Activated CD4-positive, alpha-beta T cell treated with anti-CD3 and anti-CD28 coated beads for 4 hours (primary cell): Measurements from ENCODE around the gene PODXL2.
"Not testable (repeated sequence)": the region's sequence is repeated elsewhere in the genome, so short reads cannot be mapped to it uniquely, and the experiment has no call there.

Source experiments
- DNase-seq, 2 donors: peaks; one replicate each; pipeline ENCODE4 v3.0.0-alpha.2; 2020

The PODXL2 gene

DNA sequence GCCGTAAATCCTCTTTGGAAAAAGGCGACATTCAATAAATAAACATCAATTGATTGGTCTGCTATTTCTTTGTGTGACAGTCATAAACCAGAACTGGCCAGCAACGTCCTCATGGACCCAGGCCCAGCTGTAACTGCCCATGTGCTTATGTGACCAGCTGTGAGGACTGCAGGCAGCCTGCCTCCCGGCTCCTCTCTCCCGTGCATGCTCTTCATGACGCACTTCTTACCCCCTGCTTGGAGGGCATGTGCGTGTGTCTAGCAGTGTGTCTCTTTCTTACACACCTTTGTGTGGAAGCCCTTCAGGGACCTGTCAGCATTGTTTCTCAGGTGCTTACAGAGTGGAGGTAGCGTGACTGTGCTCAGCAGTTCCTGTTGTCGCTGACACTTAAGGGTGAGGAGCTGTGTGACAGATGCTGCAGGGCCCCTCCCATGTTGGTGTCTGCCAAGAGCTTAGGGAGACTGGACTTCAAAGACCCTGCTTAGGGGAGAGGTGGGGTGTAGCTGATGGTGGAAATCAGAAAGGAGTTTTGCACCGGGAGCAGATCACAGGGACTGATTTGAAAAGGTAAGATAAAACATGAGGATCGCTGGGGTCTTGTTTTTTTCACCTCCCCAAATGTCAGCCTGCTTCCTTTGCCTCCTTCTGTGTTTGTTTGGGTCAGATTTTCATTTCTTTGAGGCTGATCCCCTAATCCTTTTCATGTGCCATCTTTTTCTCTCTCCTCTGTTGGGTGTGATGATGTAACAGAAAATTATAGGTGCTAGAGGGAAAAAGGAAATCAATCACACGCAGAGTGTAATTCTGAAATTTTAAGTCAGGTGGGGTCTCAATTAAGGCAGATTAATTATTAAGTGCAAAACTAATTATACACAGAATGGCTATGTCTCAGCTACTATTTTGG, 2.1 kb downstream of the PODXL2 start:
- no peak for DNase-seq

DNA sequence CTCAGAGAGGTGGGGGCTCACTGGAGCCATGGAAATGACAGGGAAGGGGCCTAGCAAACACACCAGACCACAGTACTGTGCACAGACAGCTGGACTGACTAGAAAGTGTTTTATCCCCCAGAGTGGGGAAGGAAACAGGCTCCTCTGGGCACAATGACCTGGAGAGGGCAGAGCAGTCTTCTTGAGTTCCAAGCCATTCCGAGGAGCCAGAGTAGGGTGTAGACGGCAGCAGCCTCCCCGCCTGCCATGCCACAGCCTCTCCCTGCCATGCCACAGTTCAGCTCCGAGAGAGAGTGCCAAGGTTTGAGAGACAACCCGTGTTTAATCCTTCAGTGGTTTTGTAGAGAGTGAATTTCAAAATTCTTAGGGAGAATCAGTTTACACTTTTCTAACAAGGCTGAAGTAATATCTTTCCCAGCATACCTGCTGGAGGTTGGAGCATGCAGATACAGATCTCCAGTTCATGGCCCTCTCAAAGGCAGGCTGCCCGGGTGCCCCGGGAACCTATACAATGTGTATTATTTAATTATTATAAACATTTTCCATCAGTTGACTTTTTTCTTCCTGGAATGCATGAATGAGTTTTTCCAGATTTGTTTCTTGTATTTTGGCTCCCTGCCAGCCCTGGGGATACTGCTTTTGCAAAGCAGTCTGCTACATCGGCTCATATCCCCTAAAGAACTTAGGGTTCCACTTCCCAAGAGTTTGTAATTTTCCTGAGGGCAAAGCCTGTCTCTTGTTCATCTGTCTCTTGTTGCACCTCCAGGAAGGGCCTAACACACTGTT, 3.2 kb downstream of the PODXL2 start:
- DNase-seq = no peak

DNA sequence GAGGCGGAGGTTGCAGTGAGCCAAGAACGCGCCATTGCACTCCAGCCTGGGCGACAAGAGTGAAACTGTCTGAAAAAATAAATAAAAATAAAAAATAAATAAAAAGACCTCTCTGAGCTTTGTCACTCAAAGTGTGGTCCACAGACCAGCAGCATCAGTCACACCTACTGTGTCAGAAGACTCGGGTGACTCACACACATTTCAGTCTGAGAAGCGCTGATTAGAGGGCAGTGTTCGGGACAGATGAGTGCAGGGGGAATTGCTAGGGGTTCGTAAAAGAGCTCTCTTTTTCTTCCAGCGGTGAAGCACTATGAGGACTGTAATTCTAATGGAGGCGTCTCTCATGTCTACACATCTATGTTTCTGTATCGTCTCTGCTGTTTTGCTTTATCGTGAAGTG, 5.7 kb downstream of the PODXL2 start:
- no peak for DNase-seq

DNA sequence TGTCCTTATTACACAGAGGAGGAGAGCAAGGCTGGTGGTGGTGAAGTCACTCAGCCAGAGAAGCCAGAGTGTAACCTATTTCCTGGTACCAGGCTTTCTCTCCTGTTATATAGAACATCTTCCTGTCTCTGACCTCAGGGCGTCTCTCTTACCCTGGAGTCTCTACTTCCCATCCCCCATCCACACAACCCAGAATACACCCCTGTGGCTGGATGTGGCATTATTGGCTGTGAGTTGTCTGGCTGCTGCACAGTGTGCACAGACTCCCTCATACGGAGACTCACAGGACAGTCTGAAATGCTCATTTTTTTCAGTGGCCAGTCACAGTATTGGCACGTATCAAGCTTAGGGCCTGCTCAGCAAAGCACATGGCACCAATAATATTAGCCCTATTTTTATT, 8.6 kb downstream of the PODXL2 start:
- DNase-seq = no peak

DNA sequence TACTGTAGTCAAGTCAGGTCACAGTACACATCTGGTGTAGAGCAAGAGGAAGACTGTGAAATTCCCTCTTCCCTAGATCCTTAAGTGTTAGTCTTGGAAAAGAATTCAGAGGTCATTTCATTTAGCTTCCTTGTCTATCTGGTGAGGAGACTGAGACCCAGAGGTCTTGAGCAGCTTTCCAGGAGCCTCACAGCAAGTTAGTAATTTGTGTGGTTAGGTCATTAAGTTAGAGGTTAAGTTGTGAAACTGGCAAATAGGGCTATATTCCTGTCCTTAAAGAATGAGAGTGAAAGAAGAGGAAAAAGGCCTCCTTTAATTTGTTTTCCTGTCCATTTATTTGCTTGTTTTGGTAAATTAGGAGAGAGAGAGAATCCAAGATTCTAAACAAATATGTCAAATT, 9.0 kb downstream of the PODXL2 start:
- no peak for DNase-seq

DNA sequence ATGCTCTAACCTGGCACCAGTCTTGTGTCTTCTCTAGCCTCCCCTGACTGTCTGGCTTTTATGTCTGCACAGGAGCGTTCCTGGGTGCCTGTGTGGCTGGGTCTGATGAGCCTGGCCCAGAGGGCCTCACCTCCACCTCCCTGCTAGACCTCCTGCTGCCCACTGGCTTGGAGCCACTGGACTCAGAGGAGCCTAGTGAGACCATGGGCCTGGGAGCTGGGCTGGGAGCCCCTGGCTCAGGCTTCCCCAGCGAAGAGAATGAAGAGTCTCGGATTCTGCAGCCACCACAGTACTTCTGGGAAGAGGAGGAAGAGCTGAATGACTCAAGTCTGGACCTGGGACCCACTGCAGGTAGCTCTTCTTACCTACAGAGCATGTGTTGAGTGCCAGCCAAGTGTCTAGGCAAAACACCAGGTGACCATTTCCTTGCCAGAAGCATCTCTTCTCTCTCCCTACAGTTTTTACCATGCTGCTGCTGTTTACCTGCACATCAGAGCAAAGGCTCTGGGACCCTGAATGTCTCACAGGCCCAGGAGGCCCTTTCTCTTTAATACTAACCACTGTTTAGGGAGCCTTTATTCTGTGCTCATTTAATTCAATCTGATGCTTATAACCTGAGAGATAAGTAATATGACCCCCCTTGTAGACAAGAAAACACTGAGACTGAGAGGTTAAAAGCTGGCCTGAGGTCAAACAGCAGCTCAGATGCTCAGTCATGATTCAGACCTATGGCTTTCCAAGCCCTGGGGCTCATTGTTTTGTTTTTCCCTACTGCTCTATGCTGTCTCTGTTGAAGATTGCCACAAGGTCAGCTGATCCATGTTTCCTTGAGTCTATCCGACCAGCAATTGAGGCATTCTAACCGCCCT, 10.4 kb downstream of the PODXL2 start:
- no peak for DNase-seq

DNA sequence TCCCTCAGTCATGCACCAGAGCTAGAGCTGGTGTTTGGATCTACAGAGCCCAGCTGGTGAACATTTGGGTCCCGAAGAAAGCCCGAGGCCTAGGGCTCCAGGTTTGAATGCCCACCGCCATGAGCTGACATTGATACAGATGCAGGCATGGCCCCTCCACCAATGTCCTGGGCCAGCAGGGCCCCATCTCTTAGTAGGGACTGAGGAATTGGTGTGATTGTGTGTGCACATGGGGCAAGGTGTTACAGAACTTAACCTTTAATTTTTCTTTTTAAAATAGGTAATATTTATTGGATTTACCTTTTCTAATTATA, 11.0 kb downstream of the PODXL2 start:
- no peak for DNase-seq

DNA sequence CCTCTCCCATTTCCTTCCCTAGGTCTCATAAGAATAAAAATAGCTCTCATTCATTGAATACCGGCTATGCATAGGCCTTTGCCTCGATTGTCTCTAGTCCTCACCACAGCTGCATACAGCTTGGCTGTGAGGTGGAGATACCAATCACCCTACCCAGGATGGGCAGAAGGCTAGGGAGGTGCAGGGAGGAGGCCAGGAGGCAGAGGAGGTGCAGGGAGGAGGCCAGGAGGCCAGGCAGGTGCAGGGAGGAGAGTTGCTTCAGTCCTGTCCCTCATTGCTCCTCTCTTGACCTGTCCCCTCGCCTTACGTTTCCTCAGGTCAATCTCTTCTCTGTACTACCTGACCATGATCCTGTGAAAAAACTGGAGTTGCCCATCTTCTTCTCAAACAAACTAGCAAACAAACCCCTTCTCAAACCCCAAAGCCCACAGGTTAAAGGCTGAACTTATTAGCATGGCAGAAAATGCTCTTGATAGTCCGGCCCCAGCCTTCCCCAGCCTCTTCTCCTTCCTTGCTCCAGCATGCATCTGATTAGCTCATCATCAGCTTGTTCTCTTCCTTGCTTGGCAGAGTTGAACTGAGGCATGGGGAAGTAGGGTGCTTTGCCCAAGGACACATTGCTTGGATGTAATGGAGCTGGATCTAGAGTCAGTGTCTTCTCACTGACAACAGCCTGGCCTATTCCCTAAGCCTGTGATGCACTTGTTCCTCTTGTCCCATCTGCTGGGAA, 15.8 kb downstream of the PODXL2 start:
- DNase-seq = no peak

DNA sequence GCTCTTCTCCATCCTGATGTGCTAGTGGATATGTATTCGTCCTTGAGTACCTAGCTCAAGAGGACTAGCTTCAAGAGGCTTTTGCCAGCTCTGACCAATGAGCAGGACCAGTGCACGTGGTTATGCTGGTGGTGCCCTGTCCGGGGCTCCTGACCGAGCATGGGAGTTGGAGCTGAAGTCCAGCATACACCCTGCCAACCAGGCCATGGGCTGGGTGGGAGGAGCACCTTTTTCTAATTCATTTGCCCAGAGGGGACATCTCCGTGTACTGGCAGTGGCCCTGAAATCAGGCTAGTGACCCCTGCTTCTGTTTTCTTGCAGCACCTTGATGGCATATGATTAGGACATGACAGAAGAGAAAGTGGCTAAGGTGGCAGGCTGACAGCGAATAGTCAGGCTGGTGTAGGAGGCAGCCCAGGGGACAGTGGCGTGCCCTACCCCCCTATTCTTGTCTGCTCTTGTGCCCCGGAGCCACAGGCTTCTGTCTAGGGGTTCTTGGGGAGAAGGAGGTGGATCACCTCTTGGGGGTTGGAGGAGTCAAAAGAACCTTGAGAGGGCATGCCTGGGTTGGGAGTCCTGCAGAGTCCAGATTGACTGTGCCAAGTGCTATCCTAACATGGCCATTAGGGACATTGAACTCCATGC, 16.5 kb downstream of the PODXL2 start:
- no peak for DNase-seq

DNA sequence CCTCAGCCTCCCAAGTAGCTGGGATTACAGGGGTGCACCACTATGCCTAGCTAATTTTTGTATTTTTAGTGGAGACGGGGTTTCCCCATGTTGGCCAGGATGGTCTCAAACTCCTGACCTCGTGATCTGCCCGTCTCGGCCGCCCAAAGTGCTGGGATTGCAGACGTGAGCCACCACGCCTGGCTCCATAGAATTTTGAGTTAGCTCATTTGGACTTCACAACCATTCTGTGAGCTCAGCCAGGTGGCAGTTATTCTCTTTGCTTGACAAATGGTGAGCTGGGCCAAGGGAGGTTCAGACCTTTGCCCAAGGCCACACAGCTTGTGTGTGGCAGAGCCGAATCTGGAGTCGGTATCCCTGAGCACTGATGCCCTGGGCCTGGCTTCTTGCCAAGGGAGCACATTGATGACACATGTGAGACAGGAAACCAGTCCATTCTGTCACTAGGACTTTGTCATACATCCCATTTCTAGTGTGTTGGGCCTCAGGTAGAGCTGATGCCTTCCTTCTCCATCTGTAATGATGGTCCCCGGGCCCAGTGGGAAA, 17.6 kb downstream of the PODXL2 start:
- no peak for DNase-seq

DNA sequence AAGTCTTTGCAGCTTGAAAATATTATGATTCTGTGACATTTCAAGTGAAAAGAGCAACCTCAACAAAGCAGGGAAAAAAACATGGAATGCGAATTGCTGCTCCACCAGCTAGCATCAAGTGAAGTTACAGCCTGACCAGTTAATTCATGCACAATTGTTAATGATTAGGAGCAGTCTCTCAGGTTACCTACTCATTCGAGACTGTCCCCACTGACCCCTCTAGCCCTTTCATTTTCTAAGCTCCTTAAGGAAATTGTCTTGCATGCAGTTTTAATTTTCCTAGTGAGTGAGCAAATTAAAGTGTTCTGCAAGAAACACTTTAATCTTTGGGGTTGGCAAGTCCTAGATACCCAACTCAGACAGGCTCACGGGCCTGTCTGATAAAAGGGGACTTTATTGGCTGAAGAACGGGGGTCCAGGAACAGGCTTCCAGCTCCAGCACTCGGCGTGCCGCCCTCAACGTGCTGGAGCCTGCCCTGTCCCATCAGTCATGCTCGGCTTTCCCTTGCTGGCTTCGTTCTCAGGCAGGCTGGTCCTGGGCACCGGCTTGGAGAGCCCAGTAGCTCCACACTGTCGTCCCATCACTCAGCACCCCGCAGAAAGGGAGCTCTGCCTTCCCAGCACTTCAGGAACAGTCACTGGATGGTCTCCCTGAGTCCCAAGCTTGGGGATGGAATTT, 18.3 kb downstream of the PODXL2 start:
- DNase-seq = no peak

DNA sequence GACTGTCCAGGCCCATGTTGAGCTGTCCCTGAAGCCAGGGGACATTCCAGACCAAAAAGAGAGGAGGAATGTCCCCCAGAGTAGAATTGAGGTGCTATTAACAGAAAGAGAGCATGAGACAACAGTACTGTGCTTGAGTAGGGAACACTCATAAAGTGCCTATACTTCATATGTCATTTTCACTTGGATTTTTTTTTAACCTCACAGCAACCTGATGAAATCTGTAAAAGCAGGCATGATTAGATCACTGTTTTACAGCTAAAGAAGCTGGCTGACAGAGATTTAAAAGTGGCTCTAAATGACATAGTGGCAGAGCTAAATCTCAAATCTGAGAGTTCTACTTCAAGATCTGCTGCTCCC, 18.8 kb downstream of the PODXL2 start:
- DNase-seq = no peak

DNA sequence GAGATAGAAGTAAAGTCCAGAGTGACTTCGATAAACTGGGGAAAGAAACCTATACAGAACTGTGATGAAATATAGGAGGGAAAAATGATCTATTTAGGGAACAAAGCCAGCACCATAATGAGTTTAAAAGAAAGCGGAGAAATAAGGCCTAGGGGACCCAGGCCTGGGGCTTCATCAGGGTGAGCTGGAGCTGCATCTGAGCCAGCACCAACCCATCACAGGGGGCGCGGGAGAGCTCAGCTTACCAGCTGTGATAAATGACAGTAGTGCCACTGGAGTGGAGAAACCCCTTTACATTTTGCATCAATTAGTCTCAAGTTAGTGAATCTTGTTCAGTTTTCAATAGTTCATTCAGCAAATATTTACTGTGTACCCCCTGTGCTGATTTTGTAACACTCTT, 21.3 kb downstream of the PODXL2 start:
- no peak for DNase-seq

DNA sequence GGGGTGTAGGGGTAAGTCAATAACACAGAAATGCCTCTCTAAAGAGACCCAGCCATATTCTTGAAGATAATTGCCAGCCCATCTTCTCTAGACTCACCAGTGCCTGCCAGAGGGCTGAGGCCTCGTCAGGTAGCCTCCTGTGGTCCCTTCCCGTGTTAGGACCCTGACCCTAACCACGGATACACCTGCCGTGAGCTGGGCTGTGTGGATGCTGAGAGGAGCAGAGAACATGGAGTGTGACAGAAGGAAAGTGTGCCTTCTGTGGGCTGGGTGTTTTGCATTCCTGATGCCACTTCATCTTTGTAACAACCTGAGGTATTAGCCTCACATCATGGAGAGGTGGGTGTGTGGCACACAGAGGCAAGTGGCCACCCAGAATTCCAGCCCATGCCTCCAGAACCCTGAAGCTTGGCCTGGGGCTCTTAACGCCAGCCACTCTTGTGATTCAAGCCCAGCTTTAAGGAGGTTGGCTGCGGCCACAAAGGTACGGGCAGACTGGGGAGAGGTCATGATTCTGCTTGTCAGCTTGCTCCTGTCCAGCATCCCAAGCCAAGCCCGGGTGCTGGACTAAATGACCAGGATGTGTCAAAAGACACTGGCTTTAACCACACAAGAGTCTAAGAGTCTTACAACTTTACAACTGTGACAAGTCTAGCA, 22.7 kb downstream of the PODXL2 start:
- no peak for DNase-seq

DNA sequence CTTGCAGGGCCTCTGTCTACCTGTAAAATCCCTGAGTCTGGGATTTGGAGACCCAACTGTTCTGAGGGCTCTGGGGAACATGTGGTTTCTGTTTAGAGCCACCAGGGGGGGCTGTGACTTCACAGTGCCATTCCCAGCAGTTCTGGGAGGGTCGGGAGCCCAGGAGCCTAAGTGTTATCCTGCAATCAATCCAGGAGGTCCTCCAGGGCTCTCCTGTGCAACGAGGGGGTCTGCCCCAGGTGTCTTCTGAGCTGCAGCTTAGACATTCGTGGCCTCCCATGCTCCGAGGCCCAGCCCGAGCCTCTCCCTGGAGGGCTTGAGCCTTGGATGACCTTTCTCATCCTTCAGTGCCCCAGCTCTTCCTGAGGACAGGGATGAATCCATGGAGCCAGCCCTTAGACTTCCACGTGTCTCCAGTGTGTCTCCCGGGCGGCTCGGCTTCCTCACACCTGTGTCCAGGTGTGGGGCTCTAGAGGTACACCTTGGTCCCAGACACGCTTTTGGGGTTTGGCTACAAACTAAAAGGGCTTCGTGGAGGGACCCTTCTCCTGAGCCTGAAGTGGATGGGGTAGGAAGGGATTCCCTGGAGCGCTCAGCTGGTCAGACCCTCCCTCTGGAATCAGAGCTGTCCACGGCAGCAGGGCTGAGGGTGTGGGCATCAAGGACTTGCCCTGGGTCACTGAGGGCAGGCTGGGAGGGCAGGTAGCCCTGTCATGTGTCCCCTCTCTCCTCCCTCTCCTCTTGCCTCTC, 23.4 kb downstream of the PODXL2 start:
- peak in 1 of 2 donors; percentile 28 for DNase-seq

DNA sequence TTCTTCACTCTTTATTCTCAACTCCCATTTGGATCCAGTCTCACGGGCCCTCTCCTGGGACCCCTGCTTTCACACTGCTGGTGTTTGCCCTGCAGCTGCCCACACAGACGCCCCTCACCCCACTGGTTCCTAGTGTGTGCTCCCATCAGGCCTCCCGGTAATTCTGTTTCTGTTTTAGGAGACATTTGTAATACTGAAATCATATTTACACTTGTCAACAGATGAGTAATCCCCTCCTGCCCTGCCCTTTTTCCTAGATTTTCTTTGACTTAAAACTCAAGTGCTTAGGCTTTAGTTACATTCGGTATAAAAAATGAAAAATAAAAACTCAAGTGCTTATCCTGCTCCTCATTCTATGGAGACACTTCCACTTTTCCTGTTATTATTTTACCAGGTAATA, 25.4 kb downstream of the PODXL2 start:
- DNase-seq = no peak

DNA sequence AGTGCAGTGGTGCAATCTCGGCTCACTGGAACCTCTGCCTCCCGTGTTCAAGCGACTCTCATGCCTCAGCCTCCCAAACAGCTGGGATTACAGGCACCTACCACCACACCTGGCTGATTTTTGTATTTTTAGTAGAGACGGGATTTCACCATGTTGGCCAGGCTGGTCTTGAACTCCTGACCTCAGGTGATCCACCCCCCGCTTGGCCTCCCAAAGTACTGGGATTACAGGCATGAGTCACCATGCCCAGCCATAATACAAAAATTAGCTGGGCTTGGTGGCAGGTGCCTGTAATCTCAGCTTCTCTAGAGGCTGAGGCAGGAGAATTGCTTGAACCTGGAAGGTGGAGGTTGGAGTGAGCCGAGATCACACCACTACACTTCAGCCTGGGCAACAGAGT, 26.0 kb downstream of the PODXL2 start:
- not testable (repeated sequence) for DNase-seq

DNA sequence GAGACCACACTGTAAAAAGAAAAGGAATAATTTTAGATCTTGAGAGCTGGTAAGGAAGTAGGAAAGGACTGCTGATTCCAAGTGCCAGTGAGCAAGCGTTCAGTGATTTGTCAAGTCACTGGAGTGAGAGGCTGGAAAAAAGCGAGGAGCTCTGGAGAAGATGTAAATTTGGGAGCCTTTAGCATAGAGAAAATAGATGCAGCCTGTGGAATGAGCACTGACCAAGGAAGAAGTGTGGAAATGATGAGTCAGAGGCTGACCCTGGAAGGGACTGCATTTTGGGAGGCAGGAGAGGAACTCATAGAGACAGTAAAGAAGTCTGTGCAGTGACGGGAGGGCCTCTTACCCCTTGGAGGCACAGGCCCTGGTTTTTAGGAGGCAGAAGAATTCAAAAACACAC, 26.7 kb downstream of the PODXL2 start:
- DNase-seq = no peak

DNA sequence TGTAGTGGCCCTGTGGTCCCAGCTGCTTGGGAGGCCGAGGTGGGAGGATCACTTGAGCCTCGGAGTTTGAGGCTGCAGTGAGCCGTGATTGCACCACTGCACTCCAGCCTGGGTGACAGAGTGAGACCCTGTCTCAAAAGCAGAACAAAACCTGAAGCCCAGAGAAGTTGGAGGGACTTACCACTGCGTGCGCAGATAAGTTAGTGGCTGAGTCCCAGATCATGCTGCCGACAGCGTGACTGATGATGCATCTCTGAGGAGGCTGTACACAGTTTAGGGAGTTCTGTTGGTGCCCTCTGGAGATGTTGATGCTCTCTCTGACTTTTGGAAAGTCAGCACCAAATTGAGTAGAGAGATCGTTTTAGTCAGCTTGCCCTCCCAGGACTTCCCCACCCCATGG, 27.9 kb downstream of the PODXL2 start:
- no peak for DNase-seq

DNA sequence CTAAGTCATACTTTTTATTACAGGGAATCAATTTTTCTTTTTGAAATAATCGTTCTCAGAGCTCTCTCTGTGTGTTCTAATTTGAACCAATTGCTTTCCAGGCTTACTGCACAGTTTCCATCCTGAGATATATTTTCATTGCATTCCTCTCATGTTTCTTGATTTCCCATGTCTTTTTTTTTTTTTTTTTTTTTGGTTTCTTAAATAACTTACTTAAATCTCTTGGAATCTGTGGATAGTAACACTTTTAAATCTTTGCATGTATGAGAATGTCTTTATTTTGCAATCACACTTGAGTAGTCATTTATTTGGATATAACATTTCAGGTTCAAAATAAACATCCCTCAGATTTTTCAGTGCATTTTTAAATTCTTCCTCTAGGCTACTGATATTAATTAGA, 29.2 kb downstream of the PODXL2 start:
- no peak for DNase-seq
